GM12892 (cell line): ENCODE data around the gene MAP1LC3B.

Experiments
- POLR2A ChIP-seq: IDR thresholded peaks from 2 replicates; pipeline ENCODE4 v1.6.1; 2011; ENCODE audit warnings: low read depth, low read length, control low read depth
- TAF1 ChIP-seq: IDR thresholded peaks from 2 replicates; pipeline ENCODE4 v1.6.1; 2011; ENCODE audit warnings: low read depth, mild to moderate bottlenecking, control low read depth, low read length, borderline replicate concordance

DNA sequence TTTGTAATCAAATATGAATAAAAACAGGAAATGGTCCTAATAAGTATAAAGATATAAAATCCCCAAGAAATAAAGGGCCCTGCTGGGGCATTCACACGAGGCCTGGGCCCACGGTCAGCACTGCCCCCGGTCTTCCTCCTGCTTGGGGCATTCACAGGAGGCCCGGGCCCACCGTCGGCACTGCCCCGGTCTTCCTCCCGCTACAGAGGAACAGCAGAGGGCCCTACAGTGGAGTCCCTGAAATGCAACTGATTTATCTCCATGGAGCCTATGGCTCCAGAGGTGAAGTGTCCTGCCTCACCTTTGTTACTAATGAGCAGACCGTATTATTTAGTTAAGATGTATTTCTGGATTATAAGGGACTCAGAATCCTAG lies 46.5 kb downstream of the MAP1LC3B start:
- TF ChIP-seq TAF1: no peak
- no peak for TF ChIP-seq POLR2A
